IPS-NIHi11 (cell line): ENCODE results near the gene GPX3.

Experiments
- DNase-seq: peaks from one replicate; pipeline ENCODE4 v3.0.0; 2012; ENCODE audit warnings: mixed read lengths, low spot score

GPX3 gene, protein sequence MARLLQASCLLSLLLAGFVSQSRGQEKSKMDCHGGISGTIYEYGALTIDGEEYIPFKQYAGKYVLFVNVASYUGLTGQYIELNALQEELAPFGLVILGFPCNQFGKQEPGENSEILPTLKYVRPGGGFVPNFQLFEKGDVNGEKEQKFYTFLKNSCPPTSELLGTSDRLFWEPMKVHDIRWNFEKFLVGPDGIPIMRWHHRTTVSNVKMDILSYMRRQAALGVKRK

DNA sequence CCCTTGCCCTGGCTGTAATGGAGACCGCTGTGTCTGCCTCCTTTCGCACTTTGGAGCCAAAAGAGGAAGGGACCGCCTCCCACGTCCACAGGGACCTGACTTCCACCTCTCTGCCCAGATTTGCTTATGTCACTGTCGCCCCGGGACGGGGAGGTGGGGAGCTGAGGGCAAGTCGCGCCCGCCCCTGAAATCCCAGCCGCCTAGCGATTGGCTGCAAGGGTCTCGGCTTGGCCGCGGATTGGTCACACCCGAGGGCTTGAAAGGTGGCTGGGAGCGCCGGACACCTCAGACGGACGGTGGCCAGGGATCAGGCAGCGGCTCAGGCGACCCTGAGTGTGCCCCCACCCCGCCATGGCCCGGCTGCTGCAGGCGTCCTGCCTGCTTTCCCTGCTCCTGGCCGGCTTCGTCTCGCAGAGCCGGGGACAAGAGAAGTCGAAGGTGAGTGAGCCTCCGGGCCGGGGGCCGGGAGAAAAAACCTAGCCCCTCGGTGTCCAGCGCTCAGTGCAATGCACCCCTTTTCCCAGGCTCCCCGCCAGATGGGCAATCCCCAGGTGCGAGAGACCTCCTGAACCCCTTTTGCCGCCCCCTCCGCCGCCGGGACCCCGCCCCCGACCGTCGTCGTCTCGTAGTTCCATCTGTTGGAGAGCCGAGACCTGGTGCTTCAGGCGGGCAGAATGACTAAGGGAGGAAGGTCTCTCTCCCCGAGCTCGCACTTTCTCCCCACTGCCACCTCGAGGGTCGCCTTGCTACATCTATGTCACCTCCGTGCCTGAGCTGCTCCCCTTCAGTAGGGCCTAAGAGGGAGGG is at the start of gene GPX3:
Gene GPX3, plus strand, starts transcription at position 288 of the 807 bp plus-strand sequence. Its CDS starts 64 bp downstream, at position 352.
- peak; percentile 97 for DNase-seq

DNA sequence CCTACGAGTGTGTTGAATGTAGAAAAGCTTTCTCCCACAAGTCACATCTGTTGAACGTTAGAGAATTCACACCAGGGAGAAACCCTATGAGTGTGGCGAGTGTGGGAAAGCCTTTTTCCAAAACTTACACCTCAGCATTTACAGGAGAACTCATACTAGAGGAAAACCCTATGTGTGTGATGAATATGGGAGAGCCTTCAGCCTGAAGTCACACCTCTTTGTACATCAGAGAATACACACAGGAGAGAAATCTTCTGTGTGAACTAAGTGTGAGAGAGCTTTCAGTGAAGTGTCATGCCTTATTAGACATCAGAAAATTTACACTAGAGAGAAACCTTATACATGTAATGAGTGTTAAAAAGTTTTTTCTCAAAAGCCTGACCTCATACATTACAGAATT is 41.8 kb upstream of the GPX3 start:
- DNase-seq, result no peak

DNA sequence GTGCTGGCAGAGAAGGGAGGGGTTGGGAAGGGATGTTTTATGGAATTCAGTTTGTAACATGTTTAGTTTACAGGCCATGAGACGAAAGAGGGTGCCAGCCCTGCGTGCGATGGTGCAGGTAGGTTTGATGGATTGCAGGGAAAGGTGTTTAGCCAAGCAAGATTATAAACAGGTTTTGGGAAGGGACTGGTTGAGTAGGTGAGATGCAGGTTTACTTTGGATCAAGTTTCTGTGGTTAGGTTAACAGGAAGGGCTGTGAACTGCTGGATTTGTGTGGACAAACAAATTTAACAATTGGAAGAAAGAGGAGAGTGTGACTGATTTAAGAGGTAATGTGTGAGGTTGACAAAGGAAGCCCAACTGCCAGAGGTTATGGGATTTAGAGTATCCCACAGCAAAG is 32.6 kb upstream of the GPX3 start:
- DNase-seq, result no peak

DNA sequence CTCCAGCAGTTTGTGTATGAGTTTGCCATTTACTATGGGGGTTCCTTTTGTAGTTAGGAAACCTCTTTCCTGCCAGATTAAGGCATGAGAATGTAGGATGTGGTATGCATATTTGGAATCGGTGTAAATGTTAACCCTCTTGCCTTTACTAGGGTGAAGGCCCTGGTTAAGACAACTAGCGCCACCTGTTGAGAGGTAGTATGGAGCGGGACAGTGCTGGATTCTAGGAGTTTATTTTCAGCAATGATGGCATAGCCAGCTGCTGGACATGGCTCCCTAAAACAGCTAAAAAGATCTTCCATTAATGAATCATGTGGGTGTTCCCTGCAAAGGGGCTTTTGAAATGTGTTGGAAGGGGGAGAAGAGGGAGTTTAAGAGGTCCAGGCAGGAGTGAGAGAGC is 30.7 kb upstream of the GPX3 start:
- DNase-seq, result peak; percentile 72

DNA sequence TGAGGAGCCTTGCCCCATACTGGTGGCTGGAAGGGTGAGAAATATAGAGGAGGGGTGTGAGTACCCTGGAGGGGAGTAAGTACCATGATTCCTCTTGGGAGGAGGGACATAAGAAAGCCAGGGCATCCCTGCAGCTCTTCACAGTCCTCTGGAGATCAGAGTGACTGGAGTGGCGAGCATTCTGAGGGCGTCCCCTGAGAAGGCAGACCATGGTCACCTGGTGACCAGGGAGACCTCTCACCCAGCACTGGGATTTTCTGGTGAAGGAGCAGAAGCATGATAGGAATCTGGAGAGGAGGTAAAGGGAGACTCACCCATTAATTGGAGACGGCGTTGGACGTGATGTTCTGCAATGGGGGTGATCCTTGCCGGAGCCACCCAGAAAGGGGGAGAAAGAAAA is 27.7 kb upstream of the GPX3 start:
- no peak for DNase-seq

DNA sequence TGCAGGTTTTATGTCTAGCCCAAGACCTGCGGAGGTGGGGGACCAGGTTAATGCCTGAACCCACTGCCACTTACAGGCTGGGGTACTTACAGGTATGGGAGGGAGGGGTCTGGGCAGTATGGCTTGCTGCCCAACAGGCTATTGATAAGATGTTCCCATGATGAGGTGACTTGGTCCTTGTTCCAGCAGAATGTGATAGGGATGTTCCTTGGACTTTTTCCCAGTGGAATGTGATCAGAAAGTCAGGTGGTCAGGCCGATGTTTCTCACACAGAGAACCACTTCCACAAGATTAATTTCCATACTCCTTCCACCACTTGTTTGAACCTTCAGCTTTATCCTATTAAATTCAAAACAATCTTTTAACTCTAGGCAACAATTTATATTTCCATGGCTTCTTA is 27.0 kb upstream of the GPX3 start:
- no peak for DNase-seq

DNA sequence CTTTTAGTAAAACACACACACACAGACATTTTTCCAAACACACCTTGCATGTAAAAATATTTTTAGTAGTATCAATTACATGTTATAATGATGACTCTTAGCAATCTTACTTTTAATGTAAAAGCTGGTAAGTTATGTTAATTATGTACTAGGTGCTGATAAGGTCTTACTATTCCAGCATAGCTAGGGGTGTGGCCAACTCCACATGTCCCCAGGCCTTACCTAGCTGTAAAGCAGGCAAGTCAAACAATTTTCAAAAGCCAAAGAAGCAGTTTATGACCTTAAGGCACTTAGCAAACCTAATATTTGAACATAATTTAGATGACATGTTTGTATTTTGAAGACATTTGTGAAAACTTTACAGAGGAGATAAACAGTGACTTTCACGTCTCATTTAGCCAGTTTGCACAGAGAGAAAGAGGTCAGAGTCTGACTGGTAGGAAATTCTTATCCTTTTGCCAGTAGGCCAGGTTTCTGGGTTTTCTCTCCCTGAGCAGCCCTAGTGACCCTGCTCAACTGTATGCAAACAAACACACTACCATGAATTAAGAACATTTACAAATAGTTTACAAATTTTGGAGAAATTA is 26.5 kb upstream of the GPX3 start:
- DNase-seq, result no peak

DNA sequence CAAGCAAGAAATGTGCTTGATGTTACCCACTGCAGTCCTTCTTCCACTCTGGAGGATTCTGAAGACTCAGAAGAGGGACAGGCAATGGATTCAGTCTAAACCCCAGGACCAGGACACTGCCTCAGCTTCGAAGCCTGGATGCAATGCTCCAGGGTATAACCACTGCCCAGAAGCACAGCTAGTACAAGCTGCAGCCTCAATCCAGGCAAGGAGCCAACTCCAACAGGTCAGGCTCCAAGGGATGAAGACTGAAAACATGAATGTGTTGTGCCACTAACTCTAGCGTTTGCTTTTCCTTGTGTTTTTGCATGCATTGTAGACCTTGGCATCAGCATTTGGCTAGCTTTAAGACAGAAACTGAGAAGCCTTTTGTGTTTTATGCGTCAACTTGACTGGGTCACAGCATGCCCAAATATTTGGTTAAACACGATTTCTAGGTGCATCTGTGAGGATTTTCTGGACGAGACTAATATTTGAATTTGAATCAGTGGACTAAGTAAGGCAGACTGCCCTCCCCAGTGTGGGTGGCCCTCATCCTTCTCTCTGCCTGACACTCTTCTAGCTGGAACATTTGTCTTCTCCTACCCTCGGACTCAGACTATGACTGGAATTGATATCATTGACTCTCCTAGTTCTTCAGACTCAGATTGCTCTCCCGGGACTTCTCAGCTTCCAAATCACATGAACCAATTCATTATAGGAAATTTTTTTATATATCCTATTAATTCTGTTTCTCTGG is 20.5 kb upstream of the GPX3 start:
- DNase-seq, result no peak

DNA sequence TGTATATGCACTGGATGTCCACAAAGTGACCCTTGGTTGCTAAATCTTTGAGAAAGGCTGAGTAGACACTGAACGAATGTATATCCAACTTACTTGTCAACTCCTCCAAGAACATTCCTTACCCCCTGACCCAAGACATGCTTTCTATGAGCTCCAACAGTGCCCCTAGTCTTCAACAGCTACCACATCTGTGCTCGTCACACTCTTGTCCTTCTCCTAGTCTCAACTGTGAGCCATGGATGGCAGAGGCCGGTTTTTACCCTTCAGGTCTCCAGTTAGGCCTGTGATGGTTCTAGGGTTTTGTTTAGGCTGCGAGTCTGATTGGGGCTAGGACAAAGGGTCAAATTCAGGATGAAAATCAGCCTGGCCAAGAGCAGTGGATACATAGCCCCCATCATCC is 19.0 kb upstream of the GPX3 start:
- DNase-seq, result no peak

DNA sequence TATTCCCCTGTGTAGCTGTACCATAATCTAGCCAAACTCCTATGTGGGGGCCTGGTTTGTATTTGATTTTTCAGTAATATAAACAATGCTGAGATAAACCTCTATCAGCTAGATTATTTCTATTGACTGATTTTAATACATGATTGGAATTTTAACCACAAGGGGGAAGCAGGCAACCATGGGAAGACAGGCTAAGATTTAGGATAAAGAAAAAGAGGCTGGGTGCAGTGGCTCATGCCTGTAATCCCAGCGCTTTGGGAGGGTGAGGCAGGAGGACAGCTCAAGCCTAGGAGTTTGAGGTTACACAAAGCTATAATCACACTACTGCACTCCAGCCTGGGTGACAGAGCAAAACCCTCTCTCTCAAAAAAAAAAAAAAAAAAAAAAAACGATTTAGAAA is 18.1 kb upstream of the GPX3 start:
- DNase-seq, result peak; percentile 43

DNA sequence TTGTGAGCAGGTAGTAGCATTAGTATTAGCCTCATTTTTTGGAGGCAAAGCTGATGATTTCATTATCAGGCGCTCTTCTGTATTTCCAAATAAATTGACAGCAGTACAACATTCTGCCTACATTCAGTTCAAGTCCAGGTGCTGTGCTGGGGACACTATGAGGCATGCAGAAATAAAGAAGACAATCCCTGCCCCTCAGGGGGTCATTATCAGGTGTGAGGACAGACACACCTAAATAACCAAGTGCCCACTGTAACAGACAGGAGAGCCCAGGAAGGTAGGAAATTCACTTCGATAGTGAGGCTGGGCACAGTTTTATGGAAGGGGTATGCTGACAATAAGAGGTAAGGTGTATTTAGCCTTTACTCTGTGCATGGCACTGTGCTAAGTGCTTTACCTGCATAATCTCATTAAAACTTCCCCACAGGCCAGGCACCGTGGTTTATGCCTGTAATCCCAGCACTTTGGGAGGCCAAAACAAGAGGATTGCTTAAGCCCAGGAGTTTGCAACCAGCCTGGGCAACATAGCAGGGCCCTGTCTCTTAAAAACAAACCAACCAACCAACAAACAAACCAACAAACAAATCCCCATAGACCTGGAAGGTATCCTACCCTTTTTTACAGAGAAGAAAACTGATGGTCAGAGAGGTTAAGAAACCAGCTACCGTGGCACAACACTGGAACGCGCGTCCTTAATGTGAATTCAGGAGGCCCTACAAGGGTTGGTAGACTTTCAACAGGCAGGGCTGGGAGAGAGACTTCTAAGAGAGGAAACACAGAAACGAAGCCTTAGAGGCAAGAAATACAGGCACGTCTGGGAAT is 17.5 kb upstream of the GPX3 start:
- no peak for DNase-seq

DNA sequence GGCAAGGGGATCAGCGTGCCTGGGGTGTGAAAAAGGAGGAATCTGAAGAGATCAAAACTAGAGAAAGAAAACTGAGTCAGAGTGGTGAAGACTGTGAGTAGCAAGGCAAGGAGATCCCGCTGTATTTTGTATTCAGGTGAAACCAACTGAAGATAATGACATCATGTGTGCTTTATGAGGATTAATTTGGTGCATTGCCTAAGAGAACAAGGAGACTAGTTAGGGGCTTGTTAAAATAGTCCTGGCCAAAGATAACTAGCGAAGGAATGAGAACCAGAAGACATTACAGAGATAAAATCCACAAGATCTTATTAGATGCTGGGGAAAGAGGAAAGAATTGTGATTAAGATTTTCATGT is 16.9 kb upstream of the GPX3 start:
- DNase-seq, result no peak

DNA sequence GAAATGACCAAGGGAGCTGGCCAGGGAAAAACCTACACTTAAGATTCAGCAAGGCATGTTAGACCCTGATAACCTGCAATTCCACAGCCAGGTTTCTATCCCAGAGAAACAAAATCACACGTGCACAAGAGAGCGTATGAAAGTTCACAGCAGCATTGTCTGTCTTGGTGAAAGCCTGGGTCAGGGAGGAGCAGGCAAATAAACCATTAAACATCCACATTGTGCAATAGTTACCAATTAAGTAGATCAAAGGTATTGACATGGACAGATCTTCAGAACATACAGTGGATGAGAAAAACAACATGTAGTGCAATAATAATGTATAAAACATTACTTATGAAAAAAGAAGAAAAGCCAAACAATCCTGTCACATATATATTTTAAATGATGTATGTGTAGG is 15.9 kb upstream of the GPX3 start:
- no peak for DNase-seq

DNA sequence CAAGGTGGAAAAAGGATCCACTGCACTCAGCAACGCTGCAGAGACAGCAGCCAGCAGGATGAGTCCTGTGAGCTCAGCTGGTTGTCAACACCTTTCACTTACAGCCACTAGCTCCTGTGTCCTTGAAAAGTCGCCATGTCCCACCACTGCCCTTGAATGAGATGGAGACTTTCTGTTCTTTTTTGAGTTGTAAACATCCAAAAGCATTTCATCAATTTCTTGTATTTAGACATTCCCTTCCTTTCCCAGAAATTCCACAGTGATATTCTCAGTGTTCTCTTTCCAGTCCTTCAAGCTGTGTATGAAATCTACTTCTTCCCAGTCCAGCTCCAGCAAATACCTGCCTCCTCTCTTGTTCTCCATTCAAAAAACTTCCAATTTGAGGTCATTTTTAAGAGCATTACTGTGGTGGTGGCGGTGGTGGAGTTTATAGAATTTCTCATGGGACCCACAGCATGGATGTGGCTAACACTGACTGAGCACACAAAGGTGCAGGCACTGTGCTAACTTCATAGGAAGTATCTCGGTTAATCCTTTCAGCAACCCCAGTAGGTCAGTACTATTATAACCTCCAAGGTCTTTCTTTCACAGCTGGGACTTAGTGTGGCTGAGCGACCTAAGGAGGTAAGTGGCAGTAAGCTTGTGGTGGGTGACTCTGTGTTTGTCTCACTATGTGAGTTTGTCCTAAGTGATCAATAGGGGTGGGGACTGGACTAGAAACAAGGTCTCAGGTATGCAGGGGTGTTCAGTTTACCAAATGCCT is 15.0 kb upstream of the GPX3 start:
- no peak for DNase-seq

DNA sequence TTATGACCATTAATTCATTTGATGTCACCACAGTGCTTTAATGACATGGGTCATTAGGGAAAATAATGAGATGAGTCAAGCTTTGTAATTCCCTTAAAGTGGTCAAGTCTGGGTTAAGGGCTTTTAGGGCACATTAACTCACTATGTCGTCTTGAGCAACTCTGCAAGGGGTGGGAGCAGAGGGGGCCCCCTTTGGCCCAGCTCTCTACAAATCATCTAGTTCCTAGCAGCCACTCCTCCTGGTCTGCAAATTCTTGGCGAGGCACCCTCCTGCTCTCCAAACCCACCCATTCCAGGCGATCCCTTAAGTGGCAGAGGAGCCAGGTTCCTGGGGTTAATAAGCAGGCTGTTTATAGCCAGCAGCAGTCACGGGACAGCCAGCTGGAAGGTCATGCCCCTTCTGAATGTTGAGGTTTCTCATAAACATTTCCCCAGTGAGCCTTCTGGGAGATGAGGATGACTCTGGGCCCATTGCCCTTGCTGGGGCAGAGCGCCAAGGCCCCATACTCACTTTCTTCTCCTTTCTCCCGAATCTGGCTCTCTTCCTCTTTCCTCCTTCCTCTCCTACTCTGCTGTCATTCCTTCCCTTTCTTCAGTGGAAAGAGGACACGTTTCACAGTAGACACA is 14.3 kb upstream of the GPX3 start:
- DNase-seq, result no peak

DNA sequence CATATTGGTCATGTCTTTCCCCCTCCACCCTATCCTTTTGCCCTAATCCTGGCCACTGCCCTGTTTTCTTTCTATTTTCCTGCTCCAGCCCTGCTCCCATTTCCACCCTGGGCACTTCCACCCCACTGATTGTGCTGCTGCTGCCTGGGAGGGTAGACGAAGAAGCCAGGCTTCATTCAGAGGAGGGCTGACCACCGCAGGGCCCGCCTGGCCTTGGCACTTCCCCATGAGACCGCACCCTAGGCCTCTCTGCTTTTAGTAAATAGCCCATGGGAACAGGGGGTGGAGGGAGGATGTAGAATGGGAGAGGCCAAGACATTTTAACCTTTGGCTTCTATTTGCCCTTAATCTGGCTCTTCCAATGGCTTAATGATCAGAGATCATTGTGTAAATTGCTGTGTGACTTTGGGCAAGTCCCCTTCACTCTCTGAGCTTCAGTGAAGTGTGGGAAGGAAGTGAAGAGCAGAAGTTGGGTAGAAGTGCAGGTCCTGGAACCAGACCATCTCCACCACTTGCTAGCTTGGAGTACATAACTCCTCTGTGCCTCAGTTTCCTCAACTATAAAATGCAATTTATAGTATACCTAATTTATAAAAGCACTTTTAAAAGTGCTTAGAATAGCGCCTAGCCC is 13.6 kb upstream of the GPX3 start:
- DNase-seq, result no peak

DNA sequence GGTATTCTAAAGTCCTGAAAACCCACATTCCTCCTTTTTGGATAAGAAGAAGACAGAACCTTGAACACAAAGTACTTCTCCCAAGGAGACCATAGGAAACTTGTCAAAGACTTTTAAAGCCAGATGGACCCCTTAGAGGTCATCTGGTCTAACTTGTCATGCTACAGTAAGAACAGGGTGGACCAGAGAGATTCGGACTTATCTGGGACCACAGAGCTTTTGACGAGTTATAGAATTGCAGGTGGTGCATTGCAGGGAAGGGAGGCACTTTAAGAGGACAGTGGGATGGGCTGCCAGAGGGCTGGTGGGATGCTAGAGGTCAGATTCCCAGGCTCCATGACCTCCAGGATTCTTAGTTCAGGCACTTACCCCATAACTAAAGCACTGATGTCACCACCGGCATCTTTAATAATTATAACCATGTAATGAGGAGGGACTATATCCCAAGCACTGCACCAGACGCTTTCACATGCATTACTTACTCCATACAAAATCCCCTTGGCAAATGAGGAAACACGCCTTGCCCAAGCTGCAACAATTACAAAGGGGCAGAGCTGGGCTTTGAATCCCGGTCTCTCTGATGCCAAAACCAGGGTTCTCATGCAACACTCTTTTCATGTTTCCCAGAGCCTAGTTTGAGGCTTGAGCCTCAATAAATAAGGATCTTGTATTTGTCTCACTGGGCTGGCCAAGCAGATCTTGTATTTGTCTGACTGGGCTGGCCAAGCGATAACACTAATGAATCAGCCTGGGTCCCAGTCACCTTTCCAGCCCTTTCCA is 12.8 kb upstream of the GPX3 start:
- no peak for DNase-seq

DNA sequence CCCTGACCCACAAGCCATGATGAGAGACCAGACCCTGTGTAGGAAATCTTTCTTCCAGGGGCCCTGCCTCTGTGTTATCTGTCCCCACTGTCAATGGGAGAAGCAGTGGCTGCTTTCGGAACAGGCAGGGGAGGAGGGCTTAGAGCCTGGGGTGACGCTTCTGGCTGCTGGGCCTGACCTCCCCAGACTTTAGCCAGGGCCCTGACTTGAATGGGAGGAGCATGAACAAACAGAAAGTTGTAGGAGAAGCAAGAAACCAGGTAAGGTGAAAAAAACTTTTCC is 12.2 kb upstream of the GPX3 start:
- DNase-seq, result no peak

DNA sequence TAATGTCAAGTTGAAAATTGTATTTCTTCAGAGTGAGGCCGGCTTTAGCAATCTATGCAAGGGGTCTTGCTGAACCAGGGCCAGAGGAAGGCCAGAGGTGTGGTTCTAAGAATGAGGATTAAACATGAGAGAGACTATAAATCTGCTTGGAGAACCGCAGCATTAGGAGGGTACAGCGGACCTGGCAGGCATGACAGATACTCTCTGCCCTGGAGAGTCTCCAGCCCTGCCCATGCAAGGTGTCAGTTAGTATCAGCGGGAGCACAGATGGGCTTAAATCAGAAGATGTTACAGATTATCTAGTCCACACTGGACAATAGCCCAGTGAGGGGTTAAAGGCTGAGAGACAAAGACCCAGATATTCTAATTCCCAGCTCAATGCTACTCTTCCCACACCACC is 11.5 kb upstream of the GPX3 start:
- DNase-seq, result no peak

DNA sequence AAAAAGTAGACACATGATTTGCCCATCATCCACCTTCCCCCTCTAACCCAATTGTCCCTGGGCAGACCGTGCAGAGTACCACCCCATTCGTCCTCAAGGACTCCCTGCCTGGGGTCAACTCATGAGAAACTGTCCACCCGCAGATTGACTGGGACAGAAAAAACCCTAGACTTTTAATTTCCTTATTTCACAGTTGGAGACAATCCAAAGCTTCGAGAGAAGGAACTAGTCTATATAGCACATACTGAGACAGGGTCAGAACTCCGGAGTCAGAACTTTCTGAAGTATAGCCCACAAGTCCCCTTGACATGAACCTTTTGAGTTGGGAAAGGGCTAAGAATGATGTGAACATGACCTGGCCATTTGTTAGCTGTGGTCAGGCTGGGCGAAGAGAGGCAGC is 7.5 kb upstream of the GPX3 start:
- no peak for DNase-seq
